OCI-LY7 (cell line): ENCODE data around the gene PIP5K1C.

Source experiments
- CTCF ChIP-seq: fragments of 200-600 bp; sonication (generic); conservative IDR thresholded peaks from 2 replicates; pipeline ENCODE4 v1.5.1; 2014; ENCODE audit warnings: mild to moderate bottlenecking, antibody characterized with exemption, low read length, moderate library complexity, mixed read lengths
- EZH2phosphoT487 ChIP-seq: fragments of 200-600 bp; sonication (generic); IDR thresholded peaks from 2 replicates; pipeline ENCODE4 v1.6.1; 2018; ENCODE audit warnings: low read depth, borderline replicate concordance, mild to moderate bottlenecking, mixed run types, antibody characterized with exemption, low read length, moderate library complexity, mixed read lengths

- no peak for TF ChIP-seq CTCF
- no peak for TF ChIP-seq EZH2phosphoT487
Measured at GRCh38 chr19:3639479-3639878, 60.8 kb downstream of the PIP5K1C start.
